ENCODE data around the gene HLA-DPA1.
"Not testable (repeated sequence)": the region's sequence is repeated elsewhere in the genome, so short reads cannot be mapped to it uniquely, and the experiment has no call there.

Gene HLA-DPA1

DNA sequence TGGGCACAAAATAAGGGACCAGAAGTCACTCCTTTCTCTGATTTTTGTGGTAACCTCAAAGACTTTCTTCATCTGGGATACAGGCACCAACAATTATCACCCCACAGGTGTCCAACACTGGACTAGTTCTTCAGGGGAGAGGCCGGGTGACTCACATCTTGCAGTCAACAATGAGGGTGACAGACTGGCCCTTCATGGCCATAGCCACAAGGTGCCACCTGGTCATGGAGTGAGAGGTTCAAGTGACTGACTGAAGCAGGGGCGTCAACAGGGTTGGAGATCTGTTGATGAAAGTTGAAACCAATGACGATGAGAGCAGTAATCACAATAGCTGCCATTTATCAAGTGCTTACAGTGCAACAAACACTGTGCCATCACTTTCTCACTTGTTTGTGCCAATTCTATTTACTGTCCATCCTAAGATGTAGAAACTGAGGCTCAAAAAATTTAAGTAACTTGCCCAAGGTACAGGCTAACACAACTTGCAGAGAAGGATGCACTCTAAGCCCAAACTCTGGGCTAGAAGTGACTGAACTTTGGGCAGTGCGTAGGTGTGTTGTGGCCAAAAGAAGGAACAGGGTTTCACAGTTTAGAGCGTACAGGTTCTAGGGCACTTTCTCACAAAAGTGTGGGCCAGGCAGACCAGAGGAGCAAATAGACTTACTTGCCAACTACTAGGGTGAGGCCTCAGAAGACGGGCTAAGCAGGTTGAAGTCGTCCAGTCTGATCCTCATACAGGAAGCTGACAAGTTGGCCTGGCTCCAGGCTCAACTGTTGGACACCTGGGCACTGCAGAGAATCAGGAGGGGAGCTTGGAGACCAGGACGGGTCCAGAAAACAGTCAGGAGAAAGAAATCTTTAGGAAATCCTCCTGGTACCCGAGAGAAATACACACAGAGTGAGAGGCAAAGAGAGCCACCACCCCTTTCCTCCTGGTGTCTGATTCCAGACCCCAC is 32.7 kb upstream of the HLA-DPA1 start:
- H3K27ac ChIP-seq (ENCODE audit: low read length) = no peak overlapping the region

DNA sequence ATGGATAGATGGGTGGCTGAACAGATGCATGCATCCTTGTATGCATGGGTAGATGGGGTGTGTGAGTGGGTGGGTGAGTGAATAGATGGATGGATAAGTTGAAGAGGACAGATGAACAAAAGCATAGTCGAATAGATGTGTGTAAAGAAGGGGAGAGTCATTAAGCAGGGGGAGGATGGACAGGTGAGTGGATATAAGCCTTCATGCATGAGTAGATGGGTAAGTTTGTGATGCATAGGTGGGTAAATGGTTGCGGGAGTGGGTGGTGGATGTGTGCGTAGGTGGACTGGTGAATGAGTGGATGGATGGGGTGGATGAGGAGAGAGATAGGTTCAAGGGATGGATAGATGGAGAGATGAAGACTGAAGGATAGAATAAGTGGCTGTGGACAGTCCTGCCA is 31.9 kb upstream of the HLA-DPA1 start:
- Histone ChIP-seq H3K36me3 (replicated peaks; ENCODE audit: low read depth, low read length) (no peaks in the 10 kb centered on the region), H3K27ac (ENCODE audit: low read length) (no peak overlapping the region), H3K4me3 (ENCODE audit: low read length) (no peak overlapping the region), H3K9ac (ENCODE audit: low read length) (no peak overlapping the region), H2AFZ (ENCODE audit: low read depth, low read length) (no peak overlapping the region), H4K20me1 (ENCODE audit: insufficient read depth, low read length) (no peaks in the 10 kb centered on the region), H3K27me3 (ENCODE audit: low read depth, low read length) (no peaks in the 10 kb centered on the region), H3K4me2 (ENCODE audit: low read length) (no peak overlapping the region), H3K9me3 (ENCODE audit: insufficient read depth, low read length) (no peaks in the 10 kb centered on the region), H3K4me1 (ENCODE audit: low read length) (peaks cover 11% of the 10 kb centered on the region; the same call in 1 of the 2 replicates), H3K79me2 (ENCODE audit: low read length) (no peaks in the 10 kb centered on the region)
- TF ChIP-seq, protein P1, sequence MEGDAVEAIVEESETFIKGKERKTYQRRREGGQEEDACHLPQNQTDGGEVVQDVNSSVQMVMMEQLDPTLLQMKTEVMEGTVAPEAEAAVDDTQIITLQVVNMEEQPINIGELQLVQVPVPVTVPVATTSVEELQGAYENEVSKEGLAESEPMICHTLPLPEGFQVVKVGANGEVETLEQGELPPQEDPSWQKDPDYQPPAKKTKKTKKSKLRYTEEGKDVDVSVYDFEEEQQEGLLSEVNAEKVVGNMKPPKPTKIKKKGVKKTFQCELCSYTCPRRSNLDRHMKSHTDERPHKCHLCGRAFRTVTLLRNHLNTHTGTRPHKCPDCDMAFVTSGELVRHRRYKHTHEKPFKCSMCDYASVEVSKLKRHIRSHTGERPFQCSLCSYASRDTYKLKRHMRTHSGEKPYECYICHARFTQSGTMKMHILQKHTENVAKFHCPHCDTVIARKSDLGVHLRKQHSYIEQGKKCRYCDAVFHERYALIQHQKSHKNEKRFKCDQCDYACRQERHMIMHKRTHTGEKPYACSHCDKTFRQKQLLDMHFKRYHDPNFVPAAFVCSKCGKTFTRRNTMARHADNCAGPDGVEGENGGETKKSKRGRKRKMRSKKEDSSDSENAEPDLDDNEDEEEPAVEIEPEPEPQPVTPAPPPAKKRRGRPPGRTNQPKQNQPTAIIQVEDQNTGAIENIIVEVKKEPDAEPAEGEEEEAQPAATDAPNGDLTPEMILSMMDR (IDR thresholded peaks at IDR 0.05; ENCODE audit: low read depth, low read length) = no peak
- no peak for TF ChIP-seq EZH2phosphoT487 (IDR thresholded peaks at IDR 0.05; ENCODE audit: low read depth)

More for the DNA sequence above, 32.7 kb upstream of the HLA-DPA1 start:
- no peak overlapping the region for H3K9ac ChIP-seq (ENCODE audit: low read length)
- no peaks in the 10 kb centered on the region for H3K36me3 ChIP-seq (replicated peaks; ENCODE audit: low read depth, low read length)
- no peak overlapping the region for H2AFZ ChIP-seq (ENCODE audit: low read depth, low read length)
- no peaks in the 10 kb centered on the region for H3K9me3 ChIP-seq (ENCODE audit: insufficient read depth, low read length)
- no peaks in the 10 kb centered on the region for H3K27me3 ChIP-seq (ENCODE audit: low read depth, low read length)
- H3K4me3 ChIP-seq (ENCODE audit: low read length) = no peak overlapping the region
- no peak overlapping the region for H3K4me2 ChIP-seq (ENCODE audit: low read length)
- no peaks in the 10 kb centered on the region for H4K20me1 ChIP-seq (ENCODE audit: insufficient read depth, low read length)
- H3K4me1 ChIP-seq (ENCODE audit: low read length) = peaks cover 11% of the 10 kb centered on the region; the same call in 1 of the 2 replicates
- H3K79me2 ChIP-seq (ENCODE audit: low read length) = no peaks in the 10 kb centered on the region
- no peak for TF ChIP-seq EZH2phosphoT487 (IDR thresholded peaks at IDR 0.05; ENCODE audit: low read depth)
- TF ChIP-seq, protein P1 (IDR thresholded peaks at IDR 0.05; ENCODE audit: low read depth, low read length) = no peak

DNA sequence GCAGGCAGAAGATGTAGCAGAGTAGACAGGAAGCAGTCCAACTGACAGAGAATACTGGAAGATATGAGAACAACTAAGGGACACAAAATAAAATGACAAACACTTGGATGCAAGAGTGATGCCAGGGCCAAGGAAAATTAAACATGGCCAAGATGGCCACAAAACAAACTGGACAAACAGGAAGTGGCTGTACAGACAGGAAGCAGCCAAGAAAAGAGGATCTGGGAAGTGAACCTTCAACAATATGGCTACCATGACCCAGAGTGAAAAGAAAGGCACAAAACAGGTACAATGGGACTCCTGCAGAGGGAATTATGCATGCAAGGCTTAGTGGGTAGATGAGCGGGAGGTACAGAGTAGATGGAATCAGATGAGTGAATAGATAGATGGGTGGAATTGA is 31.4 kb upstream of the HLA-DPA1 start:
- no peaks in the 10 kb centered on the region for H3K36me3 ChIP-seq (replicated peaks; ENCODE audit: low read depth, low read length)
- TF ChIP-seq, protein P1 (IDR thresholded peaks at IDR 0.05; ENCODE audit: low read depth, low read length) = no peak
- no peak for TF ChIP-seq EZH2phosphoT487 (IDR thresholded peaks at IDR 0.05; ENCODE audit: low read depth)
- no peaks in the 10 kb centered on the region for H3K79me2 ChIP-seq (ENCODE audit: low read length)
- no peak overlapping the region for H3K4me2 ChIP-seq (ENCODE audit: low read length)
- no peaks in the 10 kb centered on the region for H3K27me3 ChIP-seq (ENCODE audit: low read depth, low read length)
- H2AFZ ChIP-seq (ENCODE audit: low read depth, low read length) = peak overlapping the region; percentile 85
- no peak overlapping the region for H3K9ac ChIP-seq (ENCODE audit: low read length)
- no peaks in the 10 kb centered on the region for H4K20me1 ChIP-seq (ENCODE audit: insufficient read depth, low read length)
- no peak overlapping the region for H3K27ac ChIP-seq (ENCODE audit: low read length)
- no peak overlapping the region for H3K4me3 ChIP-seq (ENCODE audit: low read length)
- no peaks in the 10 kb centered on the region for H3K9me3 ChIP-seq (ENCODE audit: insufficient read depth, low read length)
- H3K4me1 ChIP-seq (ENCODE audit: low read length) = peaks cover 11% of the 10 kb centered on the region; the same call in 1 of the 2 replicates

DNA sequence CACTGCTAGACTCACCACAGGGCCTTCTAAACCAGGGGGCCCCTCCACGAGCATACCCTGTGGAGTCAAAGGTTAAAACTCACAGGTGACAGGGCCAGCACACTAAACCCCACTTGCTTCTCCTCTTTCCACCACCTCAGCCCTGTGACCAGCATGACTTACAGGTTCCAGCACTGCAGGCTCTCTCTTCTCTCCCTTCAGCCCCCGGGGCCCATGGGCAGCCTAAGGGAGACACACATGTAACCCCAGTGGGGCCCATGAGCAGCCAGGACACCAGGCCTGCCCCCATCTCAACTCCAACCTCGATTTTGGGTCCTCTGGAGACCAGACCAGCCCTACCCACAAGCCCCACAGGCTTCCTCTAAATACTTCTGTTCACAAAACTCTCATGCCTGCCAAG is 30.3 kb upstream of the HLA-DPA1 start:
- H3K36me3 ChIP-seq (replicated peaks; ENCODE audit: low read depth, low read length) = no peaks in the 10 kb centered on the region
- no peaks in the 10 kb centered on the region for H3K27me3 ChIP-seq (ENCODE audit: low read depth, low read length)
- TF ChIP-seq EZH2phosphoT487 (IDR thresholded peaks at IDR 0.05; ENCODE audit: low read depth) = no peak
- TF ChIP-seq, protein P1 (IDR thresholded peaks at IDR 0.05; ENCODE audit: low read depth, low read length) = no peak
- no peaks in the 10 kb centered on the region for H3K79me2 ChIP-seq (ENCODE audit: low read length)
- peaks cover 11% of the 10 kb centered on the region; the same call in 1 of the 2 replicates for H3K4me1 ChIP-seq (ENCODE audit: low read length)
- H3K4me3 ChIP-seq (ENCODE audit: low read length) = no peak overlapping the region
- H3K27ac ChIP-seq (ENCODE audit: low read length) = no peak overlapping the region
- no peaks in the 10 kb centered on the region for H4K20me1 ChIP-seq (ENCODE audit: insufficient read depth, low read length)
- no peak overlapping the region for H3K4me2 ChIP-seq (ENCODE audit: low read length)
- no peaks in the 10 kb centered on the region for H3K9me3 ChIP-seq (ENCODE audit: insufficient read depth, low read length)
- no peak overlapping the region for H3K9ac ChIP-seq (ENCODE audit: low read length)
- no peak overlapping the region for H2AFZ ChIP-seq (ENCODE audit: low read depth, low read length)

DNA sequence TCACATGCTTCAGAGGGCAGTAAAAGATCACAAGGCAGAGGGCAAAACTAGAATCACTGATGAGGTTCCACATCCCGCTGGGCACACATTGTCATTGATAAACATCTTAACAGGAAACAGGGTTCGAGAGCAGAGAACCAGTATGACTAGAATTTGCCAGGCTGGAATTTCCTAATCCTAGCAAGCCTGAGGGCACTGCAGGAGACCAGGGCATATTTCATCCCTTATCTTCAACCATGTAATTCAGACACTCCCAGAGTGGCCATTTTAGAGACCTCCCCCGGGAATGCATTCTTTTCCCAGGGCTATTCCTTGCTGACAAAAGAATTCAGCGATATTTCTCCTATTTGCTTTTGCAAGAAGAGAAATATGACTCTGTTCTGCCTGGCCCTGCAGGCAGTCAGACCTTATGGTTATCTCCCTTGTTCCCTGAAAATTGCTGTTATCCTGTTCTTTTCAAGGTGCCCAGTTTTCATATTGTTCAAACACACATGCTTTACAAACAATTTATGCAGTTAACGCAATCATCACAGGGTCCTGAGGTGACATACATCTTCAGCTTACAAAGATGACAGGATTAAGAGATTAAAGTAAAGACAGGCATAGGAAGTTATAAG is 27.8 kb upstream of the HLA-DPA1 start:
- not testable (repeated sequence) for H3K4me2 ChIP-seq (ENCODE audit: low read length); H3K27me3 ChIP-seq (ENCODE audit: low read depth, low read length); H3K4me1 ChIP-seq (ENCODE audit: low read length); H3K36me3 ChIP-seq (replicated peaks; ENCODE audit: low read depth, low read length); H3K79me2 ChIP-seq (ENCODE audit: low read length); H3K9ac ChIP-seq (ENCODE audit: low read length); H4K20me1 ChIP-seq (ENCODE audit: insufficient read depth, low read length); H2AFZ ChIP-seq (ENCODE audit: low read depth, low read length); H3K4me3 ChIP-seq (ENCODE audit: low read length); H3K9me3 ChIP-seq (ENCODE audit: insufficient read depth, low read length); H3K27ac ChIP-seq (ENCODE audit: low read length)

All from OCI-LY3 (cell line).